ENCODE results near the gene CFAP58. TPM values are rescaled to one million over a fixed set of nuclear protein-coding genes. Genes with fewer than 3 reads are reported as not detected.

The CFAP58 gene
- polyA plus RNA-seq, 6 donors from 2014 or later, result not detected

- H3K4me1 Mint-ChIP-seq, result peaks cover 60 to 87% (median 76%) of the 10 kb centered on the region in 3 donors
- DNase-seq, result no peak
- H3K27ac Mint-ChIP-seq, result peak overlapping the region in 3 of 6 donors; percentile 27 to 77 (median 69)
- no peaks in the 10 kb centered on the region for H3K36me3 Mint-ChIP-seq
- no peaks in the 10 kb centered on the region for H3K9me3 Mint-ChIP-seq
- no peak for ATAC-seq (ENCODE audit: low read depth in 2 of 2)
- peak overlapping the region in 1 of 8 donors; percentile 47 for H3K4me3 Mint-ChIP-seq
- H3K27me3 Mint-ChIP-seq, result no peaks in the 10 kb centered on the region
Observed at GRCh38 chr10:104333728-104334373, 19.8 kb upstream of the CFAP58 start.

DNA sequence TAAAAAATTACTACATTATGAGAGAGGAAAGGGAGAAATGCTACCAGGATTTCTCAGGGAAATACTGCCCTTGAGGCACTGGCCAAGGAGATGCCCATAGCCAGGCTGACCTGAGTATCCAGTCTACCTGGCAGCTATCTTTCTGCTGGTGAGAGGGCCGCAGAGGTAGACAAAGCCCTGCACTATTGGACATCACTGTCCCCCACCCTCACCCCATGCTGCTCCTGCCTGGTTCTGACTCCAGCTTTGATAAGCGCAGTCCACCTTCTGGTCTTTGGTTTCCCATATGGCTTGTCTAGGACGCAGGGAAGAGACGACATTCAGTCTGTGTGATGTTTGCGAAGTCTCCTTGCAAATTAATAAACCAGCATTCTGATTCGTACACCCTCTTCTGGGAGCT lies 19.1 kb upstream of the CFAP58 start:
- Mint-ChIP-seq H3K36me3 (no peaks in the 10 kb centered on the region), H3K4me1 (peaks cover 53 to 87% (median 76%) of the 10 kb centered on the region in 3 donors), H3K9me3 (no peaks in the 10 kb centered on the region), H3K27me3 (no peaks in the 10 kb centered on the region), H3K27ac (peak overlapping the region in 2 of 6 donors; percentile 84 to 98), H3K4me3 (peak overlapping the region in 4 of 8 donors; percentile 47 to 100 (median 87))
- DNase-seq (no peak), ATAC-seq (ENCODE audit: low read depth in 2 of 2) (no peak)

GRCh38 chr10:104334965-104335650 lies 18.5 kb upstream of the CFAP58 start:
- H3K4me1 Mint-ChIP-seq, result peaks cover 54 to 87% (median 81%) of the 10 kb centered on the region in 3 donors
- peak overlapping the region; percentile 46 to 100 (median 90) for H3K4me3 Mint-ChIP-seq
- no peaks in the 10 kb centered on the region for H3K36me3 Mint-ChIP-seq
- H3K27ac Mint-ChIP-seq, result peak overlapping the region; percentile 5 to 98 (median 76)
- no peaks in the 10 kb centered on the region for H3K9me3 Mint-ChIP-seq
- ATAC-seq (ENCODE audit: low read depth in 2 of 2), result no peak
- H3K27me3 Mint-ChIP-seq, result no peaks in the 10 kb centered on the region
- DNase-seq, result no peak

DNA sequence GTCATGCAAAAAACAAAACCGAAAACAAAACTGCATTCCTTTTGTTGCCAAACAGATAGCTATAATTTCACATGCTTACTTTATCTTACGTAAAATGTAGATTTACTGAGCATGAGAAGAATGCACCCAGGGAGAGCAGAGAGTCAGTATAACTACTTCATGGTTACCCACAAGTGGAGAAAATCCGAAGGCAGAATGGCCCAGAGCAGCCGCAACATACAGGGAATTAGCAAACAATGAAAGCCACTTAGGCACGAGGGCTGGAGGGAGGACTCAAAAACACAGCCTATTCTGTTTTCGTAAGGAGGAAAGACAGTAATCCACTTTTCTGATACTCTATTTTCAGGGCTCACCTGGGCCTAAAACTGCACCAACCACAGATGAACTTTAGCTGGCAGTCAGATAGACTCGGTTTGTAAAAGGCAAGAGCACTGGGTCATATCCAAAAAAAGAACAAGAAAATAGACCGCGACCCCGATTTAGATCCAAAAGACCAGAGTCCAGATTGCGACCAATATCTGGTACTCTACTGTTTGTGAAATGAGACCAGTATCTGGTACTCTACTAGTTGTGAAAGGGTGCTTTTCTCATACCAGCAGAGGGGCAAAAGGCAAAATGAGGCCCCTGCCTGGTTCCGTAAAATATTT lies 16.7 kb upstream of the CFAP58 start:
- Mint-ChIP-seq H3K4me3 (peak overlapping the region; percentile 98 to 100 (median 100)), H3K4me1 (peaks cover 43 to 73% (median 70%) of the 10 kb centered on the region in 3 donors), H3K9me3 (no peaks in the 10 kb centered on the region), H3K36me3 (no peaks in the 10 kb centered on the region), H3K27ac (peak overlapping the region; percentile 70 to 99 (median 93)), H3K27me3 (no peaks in the 10 kb centered on the region)
- DNase-seq, result no peak
- peak; percentile 26 to 33 for ATAC-seq (ENCODE audit: low read depth in 2 of 2)

DNA sequence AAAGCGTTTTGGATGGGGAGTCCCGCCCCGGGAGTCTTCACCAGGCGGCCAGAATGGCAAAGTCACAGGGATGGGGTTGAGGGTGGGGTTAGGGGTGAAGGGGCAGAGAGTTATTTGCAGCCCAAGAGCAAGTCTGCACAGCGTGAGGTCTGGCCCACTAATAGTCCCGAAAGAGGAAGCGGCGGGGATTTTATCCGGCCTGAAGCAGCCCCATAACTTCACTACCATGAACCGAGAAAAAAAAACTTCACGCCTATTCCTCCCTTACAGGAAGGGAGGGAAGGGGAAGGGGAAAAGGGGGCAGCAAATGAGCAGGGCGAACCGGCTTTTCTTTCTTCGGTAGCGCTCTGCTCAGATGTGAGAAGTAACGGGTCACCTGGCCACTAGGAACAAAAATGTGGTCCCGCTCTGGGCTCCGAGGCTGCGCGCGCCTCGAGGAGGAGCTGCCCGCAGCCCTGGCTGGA lies 16.1 kb upstream of the CFAP58 start:
- peak overlapping the region; percentile 41 to 99 (median 93) for H3K27ac Mint-ChIP-seq
- DNase-seq (peak; percentile 64), ATAC-seq (ENCODE audit: low read depth in 2 of 2) (peak; percentile 62 to 69)
- no peaks in the 10 kb centered on the region for H3K36me3 Mint-ChIP-seq
- H3K9me3 Mint-ChIP-seq, result no peaks in the 10 kb centered on the region
- H3K4me1 Mint-ChIP-seq, result peaks cover 39 to 69% (median 64%) of the 10 kb centered on the region in 3 donors
- H3K27me3 Mint-ChIP-seq, result no peaks in the 10 kb centered on the region
- peak overlapping the region; percentile 98 to 100 (median 100) for H3K4me3 Mint-ChIP-seq

DNA sequence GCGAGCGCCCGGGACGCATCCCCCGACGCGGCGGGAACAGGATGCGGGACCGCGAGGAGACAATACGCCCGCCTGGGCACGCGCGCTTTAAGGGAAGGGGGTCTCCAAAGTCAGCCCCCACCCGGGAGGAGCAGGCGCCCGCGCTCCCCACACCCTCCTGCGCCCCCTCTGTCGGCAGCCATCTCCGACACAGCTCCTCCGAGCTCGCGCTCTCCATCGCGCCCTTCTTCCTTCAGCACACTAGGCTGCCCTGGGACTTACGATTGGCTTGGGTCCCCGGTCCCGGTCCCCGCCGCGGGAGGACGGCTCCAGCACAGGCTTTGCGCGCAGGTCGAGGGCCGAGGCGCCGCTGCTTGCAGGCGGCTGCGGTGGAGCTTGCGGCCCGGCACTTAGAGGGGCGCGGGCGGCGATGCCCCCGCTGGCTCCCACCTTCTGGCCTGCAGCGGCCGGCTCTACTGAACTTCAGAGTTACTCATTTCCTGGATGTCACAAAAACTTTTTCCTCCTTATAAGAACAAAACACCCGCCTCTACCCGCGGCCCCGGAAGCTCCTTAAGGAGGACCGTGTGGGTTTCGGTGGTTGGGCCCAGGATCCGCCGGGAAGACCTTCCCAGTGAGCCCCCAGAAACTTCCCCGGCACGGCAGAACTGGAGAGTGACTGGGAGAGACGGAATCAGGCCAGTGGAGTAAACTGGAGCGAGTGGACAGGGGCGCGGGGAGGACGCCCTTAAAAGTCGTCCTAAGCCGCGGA lies 15.5 kb upstream of the CFAP58 start, which contains the start of gene ITPRIP:
ITPRIP (minus strand) TSS at position 481 of the 751 bp plus-strand sequence. CDS start 22,414 bp downstream, outside the sequence.
- Mint-ChIP-seq H3K9me3 (no peaks in the 10 kb centered on the region), H3K4me1 (peaks cover 33 to 63% (median 58%) of the 10 kb centered on the region in 3 donors), H3K36me3 (no peaks in the 10 kb centered on the region), H3K27me3 (no peaks in the 10 kb centered on the region), H3K27ac (peak within 1 kb of the TSS; percentile 98 to 100 (median 99)), H3K4me3 (peak within 1 kb of the TSS; percentile 98 to 100 (median 100))
- ATAC-seq (ENCODE audit: low read depth in 2 of 2), result peak; percentile 69 to 72
- DNase-seq, result peak; percentile 80

- peak overlapping the region; percentile 98 to 100 (median 100) for H3K4me3 Mint-ChIP-seq
- no peaks in the 10 kb centered on the region for H3K27me3 Mint-ChIP-seq
- ATAC-seq (ENCODE audit: low read depth in 2 of 2), result no peak
- H3K27ac Mint-ChIP-seq, result peak overlapping the region in 5 of 6 donors; percentile 82 to 100 (median 98)
- no peaks in the 10 kb centered on the region for H3K36me3 Mint-ChIP-seq
- DNase-seq, result peak; percentile 24
- H3K9me3 Mint-ChIP-seq, result no peaks in the 10 kb centered on the region
- H3K4me1 Mint-ChIP-seq, result peaks cover 28 to 50% (median 47%) of the 10 kb centered on the region in 3 donors
Observed at GRCh38 chr10:104339469-104340110, 14.0 kb upstream of the CFAP58 start.

- Mint-ChIP-seq H3K36me3 (no peaks in the 10 kb centered on the region), H3K4me3 (peak overlapping the region; percentile 13 to 100 (median 98)), H3K27ac (peak overlapping the region in 3 of 6 donors; percentile 18 to 98 (median 82)), H3K4me1 (peaks cover 22 to 44% (median 41%) of the 10 kb centered on the region in 3 donors), H3K9me3 (no peaks in the 10 kb centered on the region), H3K27me3 (no peaks in the 10 kb centered on the region)
- DNase-seq, result no peak
- no peak for ATAC-seq (ENCODE audit: low read depth in 2 of 2)
Observed at GRCh38 chr10:104340111-104340526, 13.5 kb upstream of the CFAP58 start.

- ATAC-seq (ENCODE audit: low read depth in 2 of 2) (no peak), DNase-seq (no peak)
- peak overlapping the region in 3 of 8 donors; percentile 98 to 100 (median 100) for H3K4me3 Mint-ChIP-seq
- H3K36me3 Mint-ChIP-seq, result no peaks in the 10 kb centered on the region
- no peaks in the 10 kb centered on the region for H3K27me3 Mint-ChIP-seq
- peak overlapping the region in 1 of 6 donors; percentile 98 for H3K27ac Mint-ChIP-seq
- H3K9me3 Mint-ChIP-seq, result peaks cover 0 to 1% (median 0%) of the 10 kb centered on the region in 7 donors
- H3K4me1 Mint-ChIP-seq, result peaks cover 20 to 42% (median 41%) of the 10 kb centered on the region in 3 donors
Observed at GRCh38 chr10:104340641-104341040, 13.0 kb upstream of the CFAP58 start.

GRCh38 chr10:104342941-104343411 lies 10.7 kb upstream of the CFAP58 start:
- Mint-ChIP-seq H3K9me3 (peaks cover 0 to 1% (median 0%) of the 10 kb centered on the region in 7 donors), H3K4me3 (peak overlapping the region in 1 of 8 donors; percentile 13), H3K27me3 (no peaks in the 10 kb centered on the region), H3K27ac (no peak overlapping the region), H3K36me3 (no peaks in the 10 kb centered on the region), H3K4me1 (peaks cover 21 to 36% (median 33%) of the 10 kb centered on the region in 3 donors)
- DNase-seq (no peak), ATAC-seq (ENCODE audit: low read depth in 2 of 2) (no peak)

DNA sequence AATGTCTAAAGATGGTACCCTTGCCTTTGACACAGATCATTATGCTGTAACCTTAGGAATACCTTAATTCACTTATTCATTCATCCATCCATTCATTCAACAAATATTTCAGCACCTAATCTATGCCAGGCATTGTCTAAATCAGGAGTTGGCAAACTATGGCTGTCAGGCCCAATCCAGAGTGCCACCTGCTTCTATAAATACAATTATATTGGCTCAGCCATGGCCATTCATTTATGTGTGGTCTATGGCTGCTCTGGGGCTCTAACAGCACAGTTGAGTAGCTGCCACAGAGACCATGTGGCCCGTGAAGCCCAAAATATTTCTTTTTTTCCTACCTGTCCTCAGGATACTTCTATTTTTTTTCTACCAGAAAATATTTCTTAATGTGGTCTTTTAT lies 9.4 kb upstream of the CFAP58 start:
- DNase-seq (no peak), ATAC-seq (ENCODE audit: low read depth in 2 of 2) (no peak)
- H3K27me3 Mint-ChIP-seq, result no peaks in the 10 kb centered on the region
- peak overlapping the region in 1 of 8 donors; percentile 10 for H3K4me3 Mint-ChIP-seq
- peaks cover 21 to 34% (median 29%) of the 10 kb centered on the region in 3 donors for H3K4me1 Mint-ChIP-seq
- peaks cover 0 to 1% (median 0%) of the 10 kb centered on the region in 7 donors for H3K9me3 Mint-ChIP-seq
- H3K27ac Mint-ChIP-seq, result no peak overlapping the region
- H3K36me3 Mint-ChIP-seq, result no peaks in the 10 kb centered on the region

GRCh38 chr10:104345515-104345914 lies 8.1 kb upstream of the CFAP58 start:
- Mint-ChIP-seq H3K4me3 (no peak overlapping the region), H3K27me3 (no peaks in the 10 kb centered on the region), H3K36me3 (no peaks in the 10 kb centered on the region), H3K27ac (peak overlapping the region in 1 of 6 donors; percentile 14), H3K4me1 (peaks cover 15 to 22% (median 16%) of the 10 kb centered on the region in 3 donors), H3K9me3 (peaks cover 0 to 1% (median 0%) of the 10 kb centered on the region in 7 donors)
- DNase-seq, result no peak
- ATAC-seq (ENCODE audit: low read depth in 2 of 2), result no peak
